PC-9 (cell line): Measurements from ENCODE around the gene FAM118A. TPM values are rescaled to one million over a fixed set of nuclear protein-coding genes. Genes with fewer than 3 reads are reported as not detected.

Experiments
- BruUV-seq: library from RNA; stranded (reverse); fragments of 400-500 nt; replicated peaks from 2 replicates; lab custom pipeline; 2021; lab: Mats Ljungman, UMichigan
- CTCF ChIA-PET: fragments of 300-600 bp; sonication (Branson Sonifier 250); formaldehyde crosslinking; loops from one replicate; lab custom pipeline; 2022; ENCODE audit warnings: antibody characterized with exemption; lab: Charles Lee
- POLR2A ChIA-PET: fragments of 300-600 bp; sonication (Branson Sonifier 250); formaldehyde crosslinking; loops from one replicate; lab custom pipeline; 2022; ENCODE audit warnings: antibody characterized with exemption; ENCODE audit not compliant: unreplicated experiment; lab: Charles Lee
- DNase-seq, 2 experiments: peaks; one replicate each; pipeline versions ENCODE4 v3.0.0 to v3.0.0-alpha.2; 2015 to 2022; ENCODE audit warnings: mixed read lengths in 1 of 2
- H2AFZ ChIP-seq: fragments of 200-600 bp; sonication (generic); 2 replicates; pipeline ENCODE4 v1.8.1; 2017; ENCODE audit warnings: antibody characterized with exemption
- H3F3A ChIP-seq: fragments of 200-600 bp; sonication (generic); 2 replicates; pipeline ENCODE4 v1.8.1; 2017; ENCODE audit warnings: antibody characterized with exemption, mild to moderate bottlenecking, low read depth; ENCODE audit not compliant: insufficient read depth
- H3K27ac ChIP-seq: fragments of 200-600 bp; sonication (generic); 2 replicates; pipeline ENCODE4 v1.6.1; 2016; ENCODE audit warnings: mixed run types
- H3K27me3 ChIP-seq: fragments of 200-600 bp; sonication (generic); 2 replicates; pipeline ENCODE4 v1.6.1; 2016; ENCODE audit warnings: low read depth, mixed run types; ENCODE audit not compliant: insufficient read depth
- H3K36me3 ChIP-seq: fragments of 200-600 bp; sonication (generic); 2 replicates; pipeline ENCODE4 v1.6.1; 2016; ENCODE audit warnings: low read depth, mixed run types
- H3K4me1 ChIP-seq: fragments of 200-600 bp; sonication (generic); replicated peaks from 2 replicates; pipeline ENCODE4 v1.6.1; 2016; ENCODE audit warnings: mixed run types; ENCODE audit not compliant: insufficient read depth
- H3K4me2 ChIP-seq: fragments of 200-600 bp; sonication (generic); 2 replicates; pipeline ENCODE4 v1.6.1; 2017; ENCODE audit warnings: mixed run types
- H3K4me3 ChIP-seq: fragments of 200-600 bp; sonication (generic); 2 replicates; pipeline ENCODE4 v1.6.1; 2016; ENCODE audit warnings: mixed run types
- H3K79me2 ChIP-seq: fragments of 200-600 bp; sonication (generic); 2 replicates; pipeline ENCODE4 v1.6.1; 2017; ENCODE audit warnings: low read depth, mixed run types
- H3K9me2 ChIP-seq: fragments of 200-600 bp; sonication (generic); 2 replicates; pipeline ENCODE4 v1.8.1; 2017; ENCODE audit warnings: mild to moderate bottlenecking; ENCODE audit not compliant: insufficient read depth
- H3K9me3 ChIP-seq: fragments of 200-600 bp; sonication (generic); 2 replicates; pipeline ENCODE4 v1.8.1; 2016; ENCODE audit warnings: low read depth; ENCODE audit not compliant: insufficient read depth
- H4K20me1 ChIP-seq: fragments of 200-600 bp; sonication (generic); 2 replicates; pipeline ENCODE4 v1.8.1; 2017; ENCODE audit not compliant: insufficient read depth
- CTCF ChIP-seq: fragments of 200-600 bp; sonication (generic); conservative IDR thresholded peaks from 2 replicates; pipeline ENCODE4 v1.6.1; 2017; ENCODE audit warnings: mixed run types, antibody characterized with exemption, mild to moderate bottlenecking, moderate library complexity
- EZH2 ChIP-seq: fragments of 200-600 bp; sonication (generic); IDR thresholded peaks from 2 replicates; pipeline ENCODE4 v1.8.0; 2017; ENCODE audit warnings: antibody characterized with exemption, low read depth
- intact Hi-C: fragments of 100-400 bp; cut with micrococcal nuclease; formaldehyde crosslinking; loops from one replicate; pipeline ENCODE4 v1.10.0; 2022; ENCODE audit not compliant: unreplicated experiment
- total RNA-seq: library from RNA; stranded (reverse); gene quantifications from 2 replicates; pipeline ENCODE4 v1.2.3, GENCODE V29; 2021

The FAM118A gene
- total RNA-seq, 1 experiment from 2014 or later: 24.4 TPM

- Histone ChIP-seq H3K36me3 (no peaks in the 10 kb centered on the region), H3K79me2 (no peaks in the 10 kb centered on the region), H3K27me3 (no peaks in the 10 kb centered on the region), H3K27ac (no peak overlapping the region), H3K4me1 (peaks cover 9% of the 10 kb centered on the region; the same call in 1 of the 2 replicates), H3K9me2 (no peaks in the 10 kb centered on the region), H4K20me1 (no peaks in the 10 kb centered on the region), H3K4me2 (no peak overlapping the region), H3K9me3 (no peaks in the 10 kb centered on the region), H2AFZ (no peak overlapping the region), H3K4me3 (no peak overlapping the region), H3F3A (peaks cover 6% of the 10 kb centered on the region; the same call in 1 of the 2 replicates)
- ChIA-PET POLR2A (no interaction called here), CTCF (no interaction called here)
- no peak for TF ChIP-seq EZH2
- no peak for TF ChIP-seq CTCF
- intact Hi-C loops: loop anchor here (10.0 kb wide), 1 partner anchor 568 kb away; no protein-coding TSS in a partner anchor
- no TSS peak for BruUV-seq
- DNase-seq: no peak
These were observed 47.4 kb upstream of the FAM118A start for GRCh38 chr22:45262195-45262930.

GRCh38 chr22:45262931-45263462 is 46.7 kb upstream of the FAM118A start:
- intact Hi-C loops: loop anchor here (10.0 kb wide), 1 partner anchor 568 kb away; no protein-coding TSS in a partner anchor
- no peaks in the 10 kb centered on the region for H3K9me3 ChIP-seq
- CTCF ChIA-PET: no interaction called here
- no peaks in the 10 kb centered on the region for H3K79me2 ChIP-seq
- POLR2A ChIA-PET: no interaction called here
- H3K9me2 ChIP-seq: no peaks in the 10 kb centered on the region
- no peaks in the 10 kb centered on the region for H4K20me1 ChIP-seq
- BruUV-seq: no TSS peak
- DNase-seq: no peak
- H3K27me3 ChIP-seq: no peaks in the 10 kb centered on the region
- H3K4me3 ChIP-seq: no peak overlapping the region
- H3K27ac ChIP-seq: no peak overlapping the region
- H2AFZ ChIP-seq: no peak overlapping the region
- peaks cover 6% of the 10 kb centered on the region; the same call in 1 of the 2 replicates for H3F3A ChIP-seq
- H3K4me2 ChIP-seq: 0 out of 2 replicates have a peak overlapping the region, but pooled peaks have one; percentile 32
- TF ChIP-seq EZH2 (no peak), CTCF (no peak)
- H3K4me1 ChIP-seq: peaks cover 9% of the 10 kb centered on the region; the same call in 1 of the 2 replicates
- H3K36me3 ChIP-seq: no peaks in the 10 kb centered on the region

GRCh38 chr22:45263463-45264269 is 46.1 kb upstream of the FAM118A start:
- H3K9me2 ChIP-seq: no peaks in the 10 kb centered on the region
- H3K36me3 ChIP-seq: no peaks in the 10 kb centered on the region
- no TSS peak for BruUV-seq
- intact Hi-C loops: loop anchor here (10.0 kb wide), 1 partner anchor 569 kb away; no protein-coding TSS in a partner anchor
- H3K27ac ChIP-seq: no peak overlapping the region
- H3K4me3 ChIP-seq: no peak overlapping the region
- H2AFZ ChIP-seq: no peak overlapping the region
- ChIA-PET CTCF (no interaction called here), POLR2A (no interaction called here)
- no peaks in the 10 kb centered on the region for H3K9me3 ChIP-seq
- peaks cover 9% of the 10 kb centered on the region; the same call in 1 of the 2 replicates for H3K4me1 ChIP-seq
- peaks cover 6% of the 10 kb centered on the region; the same call in 1 of the 2 replicates for H3F3A ChIP-seq
- no peak for TF ChIP-seq EZH2
- TF ChIP-seq CTCF: peak; percentile 64
- H3K27me3 ChIP-seq: no peaks in the 10 kb centered on the region
- H3K79me2 ChIP-seq: no peaks in the 10 kb centered on the region
- H3K4me2 ChIP-seq: peak overlapping the region; percentile 32; the same call in 1 of the 2 replicates
- peak; percentile 54 to 71 for DNase-seq
- no peaks in the 10 kb centered on the region for H4K20me1 ChIP-seq
